Liver (tissue), 9 donors: ENCODE results near the gene LGALS16. TPM values are rescaled to one million over a fixed set of nuclear protein-coding genes. Genes with fewer than 3 reads are reported as not detected.
"Not testable (repeated sequence)": the region's sequence is repeated elsewhere in the genome, so short reads cannot be mapped to it uniquely, and the experiment has no call there.

Experiments
- DNase-seq: peaks from one replicate; pipeline ENCODE4 v3.0.0-alpha.2; 2017; ENCODE audit warnings: low spot score
- H3K27ac ChIP-seq, 2 donors: one replicate each; pipeline ENCODE4 v1.7.0; 2013; ENCODE audit warnings: inconsistent platforms in 2 of 2, low read length in 2 of 2, control low read depth in 1 of 2, low read depth in 1 of 2, mild to moderate bottlenecking in 1 of 2
- H3K27me3 ChIP-seq, 4 donors: one replicate each; pipeline versions ENCODE4 v1.6.1 to v1.7.0; 2013; ENCODE audit warnings: low read length in 3 of 4, inconsistent platforms in 1 of 4, mild to moderate bottlenecking in 1 of 4, moderate library complexity in 1 of 4; ENCODE audit not compliant: control insufficient read depth in 4 of 4, insufficient read depth in 4 of 4
- H3K36me3 ChIP-seq, 4 donors: one replicate each; pipeline versions ENCODE4 v1.6.1 to v1.7.0; 2013; ENCODE audit warnings: low read length in 3 of 4, mild to moderate bottlenecking in 3 of 4, low read depth in 1 of 4, moderate library complexity in 1 of 4; ENCODE audit not compliant: control insufficient read depth in 4 of 4, insufficient read depth in 3 of 4
- H3K4me1 ChIP-seq, 4 donors: one replicate each; pipeline versions ENCODE4 v1.6.1 to v1.7.0; 2013; ENCODE audit warnings: low read length in 3 of 4, mild to moderate bottlenecking in 3 of 4, moderate library complexity in 1 of 4; ENCODE audit not compliant: control insufficient read depth in 4 of 4, insufficient read depth in 4 of 4
- H3K4me3 ChIP-seq, 3 donors: one replicate each; pipeline versions ENCODE4 v1.6.1 to v1.7.0; 2013; ENCODE audit warnings: low read length in 3 of 3, control low read depth in 1 of 3, low read depth in 1 of 3, mild to moderate bottlenecking in 1 of 3
- H3K9ac ChIP-seq, 2 donors: one replicate each; pipeline ENCODE4 v1.7.0; 2013; ENCODE audit warnings: low read length in 2 of 2, mild to moderate bottlenecking in 2 of 2, moderate library complexity in 2 of 2, control low read depth in 1 of 2, low read depth in 1 of 2
- H3K9me3 ChIP-seq, 4 donors: one replicate each; pipeline versions ENCODE4 v1.6.1 to v1.7.0; 2013; ENCODE audit warnings: low read length in 3 of 4; ENCODE audit not compliant: control insufficient read depth in 4 of 4
- GABPA ChIP-seq, 2 donors: IDR thresholded peaks in 1 of 2; conservative IDR thresholded peaks in 1 of 2; 2 replicates each; pipeline ENCODE4 v1.6.1; 2016; ENCODE audit warnings: antibody characterized with exemption in 2 of 2, mild to moderate bottlenecking in 1 of 2, moderate library complexity in 1 of 2
- JUND ChIP-seq, 2 donors: IDR thresholded peaks; 2 replicates each; pipeline ENCODE4 v1.6.1; 2016; ENCODE audit warnings: antibody characterized with exemption in 2 of 2
- RAD21 ChIP-seq, 2 donors: IDR thresholded peaks; 2 replicates each; pipeline ENCODE4 v1.6.1; 2016; ENCODE audit warnings: antibody characterized with exemption in 2 of 2, mild to moderate bottlenecking in 2 of 2
- SP1 ChIP-seq: IDR thresholded peaks from 2 replicates; pipeline ENCODE4 v1.6.1; 2018; ENCODE audit warnings: antibody characterized with exemption, mild to moderate bottlenecking
- TAF1 ChIP-seq: conservative IDR thresholded peaks from 2 replicates; pipeline ENCODE4 v1.6.1; 2016; ENCODE audit warnings: antibody characterized with exemption, mild to moderate bottlenecking
- YY1 ChIP-seq: IDR thresholded peaks from 2 replicates; pipeline ENCODE4 v1.6.1; 2016; ENCODE audit warnings: antibody characterized with exemption, mild to moderate bottlenecking
- WGBS: extraction: QIAGEN DNeasy Blood & Tissue Kit; methylation state at CpG from one replicate; pipeline ENCODE4 v1.1.7; 2013; 5-methylcytosine and 5-hydroxymethylcytosine counted together
- polyA plus RNA-seq, 2 donors: library from polyadenylated mRNA; stranded (reverse) in 1 of 2; unstranded in 1 of 2; fragments of 200-250 nt in 1 of 2; fragments of >200 nt in 1 of 2; fragmentation: Nextera tagmentation in 1 of 2; extraction: Ambion mirVana in 1 of 2; gene quantifications; one replicate each; pipeline versions ENCODE4 v1.2.1 to v1.2.3, GENCODE V29; 2013 to 2015
- total RNA-seq, 2 donors: library from RNA; depleted of rRNA; stranded (reverse); fragments of >200 nt; gene quantifications; one replicate each; pipeline ENCODE4 v1.2.3, GENCODE V29; 2014
- TF ChIP-seq, protein P1 (sequence below): fragments of 150-350 bp; IDR thresholded peaks from 2 replicates; pipeline ENCODE4 v1.5.1; 2017; ENCODE audit warnings: improper control_type of control experiment, low read depth, low read length; ENCODE audit not compliant: missing input control
- TF ChIP-seq, protein P2 (sequence below): IDR thresholded peaks from 2 replicates; pipeline ENCODE4 v1.6.1; 2016; ENCODE audit warnings: antibody characterized with exemption
- TF ChIP-seq, protein P3 (sequence below): IDR thresholded peaks from 2 replicates; pipeline ENCODE4 v1.6.1; 2016; ENCODE audit warnings: antibody characterized with exemption
- donor health status: healthy.
- donor health status: healthy.
- donor health status: healthy.
- donor health status: healthy.
- donor health status: healthy.

Gene LGALS16
- total and polyA plus RNA-seq, 4 donors: not detected

DNA sequence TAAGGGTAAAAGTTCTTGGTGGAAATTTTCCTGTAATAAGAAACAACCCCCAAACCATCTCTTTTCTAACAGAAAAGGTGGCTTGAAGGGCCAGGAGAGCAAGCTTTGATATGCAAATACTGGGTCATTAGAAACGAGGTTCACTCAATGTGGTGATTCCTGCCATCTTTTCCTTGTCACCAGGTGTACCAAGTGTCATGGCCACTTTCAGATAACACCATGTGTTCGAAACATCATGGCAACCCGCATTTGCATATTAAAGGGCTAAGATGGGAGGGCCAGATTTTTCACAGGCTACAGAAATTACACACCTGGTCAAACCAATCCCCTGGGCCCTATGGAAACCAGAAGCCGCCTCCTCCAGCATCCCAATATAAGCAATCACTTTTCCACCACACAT lies 15.3 kb downstream of the LGALS16 start (continued):
- TF ChIP-seq YY1 (no peak), GABPA (IDR thresholded peaks at IDR 0.05 in 1 of 2, conservative IDR thresholded peaks at IDR 0.05 in 1 of 2) (no peak)

DNA sequence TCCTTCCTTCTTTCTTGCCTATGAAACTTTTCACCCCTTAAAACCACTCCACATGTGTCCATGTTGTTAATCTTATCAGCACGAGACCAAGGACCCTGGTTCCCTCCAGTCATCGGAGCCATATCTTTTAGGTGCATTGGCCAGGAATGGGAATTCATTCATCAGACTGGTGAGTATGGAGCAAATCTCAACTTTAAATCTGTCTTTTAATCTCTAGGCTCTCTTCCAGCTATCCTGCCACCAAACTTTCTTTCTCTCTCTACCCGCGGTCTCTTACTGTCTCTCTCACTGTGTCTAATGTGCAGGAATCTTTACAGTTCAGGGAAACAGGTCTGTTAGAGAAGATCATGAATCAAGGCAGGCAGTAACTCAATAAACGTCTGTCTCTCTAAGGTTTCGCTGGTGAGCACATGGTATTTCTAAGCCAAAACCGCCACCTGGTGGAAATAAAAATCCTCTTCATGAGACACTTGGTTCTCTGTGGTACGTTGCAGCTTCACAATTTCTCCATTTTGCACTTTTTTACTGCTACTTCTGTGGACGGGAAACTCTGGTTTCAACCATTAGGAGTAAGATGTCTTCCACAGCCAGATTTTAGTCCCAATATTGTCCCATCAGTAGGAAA lies 16.1 kb downstream of the LGALS16 start:
- WGBS: 7% methylated on average over 9 of the region's 9 CpGs
- TF ChIP-seq, protein P1, sequence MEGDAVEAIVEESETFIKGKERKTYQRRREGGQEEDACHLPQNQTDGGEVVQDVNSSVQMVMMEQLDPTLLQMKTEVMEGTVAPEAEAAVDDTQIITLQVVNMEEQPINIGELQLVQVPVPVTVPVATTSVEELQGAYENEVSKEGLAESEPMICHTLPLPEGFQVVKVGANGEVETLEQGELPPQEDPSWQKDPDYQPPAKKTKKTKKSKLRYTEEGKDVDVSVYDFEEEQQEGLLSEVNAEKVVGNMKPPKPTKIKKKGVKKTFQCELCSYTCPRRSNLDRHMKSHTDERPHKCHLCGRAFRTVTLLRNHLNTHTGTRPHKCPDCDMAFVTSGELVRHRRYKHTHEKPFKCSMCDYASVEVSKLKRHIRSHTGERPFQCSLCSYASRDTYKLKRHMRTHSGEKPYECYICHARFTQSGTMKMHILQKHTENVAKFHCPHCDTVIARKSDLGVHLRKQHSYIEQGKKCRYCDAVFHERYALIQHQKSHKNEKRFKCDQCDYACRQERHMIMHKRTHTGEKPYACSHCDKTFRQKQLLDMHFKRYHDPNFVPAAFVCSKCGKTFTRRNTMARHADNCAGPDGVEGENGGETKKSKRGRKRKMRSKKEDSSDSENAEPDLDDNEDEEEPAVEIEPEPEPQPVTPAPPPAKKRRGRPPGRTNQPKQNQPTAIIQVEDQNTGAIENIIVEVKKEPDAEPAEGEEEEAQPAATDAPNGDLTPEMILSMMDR: peak; percentile 71
- TF ChIP-seq YY1 (no peak), RAD21 (IDR thresholded peaks at IDR 0.05) (peak; percentile 91 to 92), GABPA (IDR thresholded peaks at IDR 0.05 in 1 of 2, conservative IDR thresholded peaks at IDR 0.05 in 1 of 2) (no peak)
- TF ChIP-seq, protein P2, sequence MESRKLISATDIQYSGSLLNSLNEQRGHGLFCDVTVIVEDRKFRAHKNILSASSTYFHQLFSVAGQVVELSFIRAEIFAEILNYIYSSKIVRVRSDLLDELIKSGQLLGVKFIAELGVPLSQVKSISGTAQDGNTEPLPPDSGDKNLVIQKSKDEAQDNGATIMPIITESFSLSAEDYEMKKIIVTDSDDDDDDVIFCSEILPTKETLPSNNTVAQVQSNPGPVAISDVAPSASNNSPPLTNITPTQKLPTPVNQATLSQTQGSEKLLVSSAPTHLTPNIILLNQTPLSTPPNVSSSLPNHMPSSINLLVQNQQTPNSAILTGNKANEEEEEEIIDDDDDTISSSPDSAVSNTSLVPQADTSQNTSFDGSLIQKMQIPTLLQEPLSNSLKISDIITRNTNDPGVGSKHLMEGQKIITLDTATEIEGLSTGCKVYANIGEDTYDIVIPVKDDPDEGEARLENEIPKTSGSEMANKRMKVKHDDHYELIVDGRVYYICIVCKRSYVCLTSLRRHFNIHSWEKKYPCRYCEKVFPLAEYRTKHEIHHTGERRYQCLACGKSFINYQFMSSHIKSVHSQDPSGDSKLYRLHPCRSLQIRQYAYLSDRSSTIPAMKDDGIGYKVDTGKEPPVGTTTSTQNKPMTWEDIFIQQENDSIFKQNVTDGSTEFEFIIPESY: no peak
- no peak overlapping the region for H3K27ac ChIP-seq
- H3K27me3 ChIP-seq: no peaks in the 10 kb centered on the region
- no peaks in the 10 kb centered on the region for H3K4me1 ChIP-seq
- no peak overlapping the region for H3K9ac ChIP-seq
- no peaks in the 10 kb centered on the region for H3K36me3 ChIP-seq
- H3K9me3 ChIP-seq: no peaks in the 10 kb centered on the region
- DNase-seq: no peak
- no peak overlapping the region for H3K4me3 ChIP-seq

DNA sequence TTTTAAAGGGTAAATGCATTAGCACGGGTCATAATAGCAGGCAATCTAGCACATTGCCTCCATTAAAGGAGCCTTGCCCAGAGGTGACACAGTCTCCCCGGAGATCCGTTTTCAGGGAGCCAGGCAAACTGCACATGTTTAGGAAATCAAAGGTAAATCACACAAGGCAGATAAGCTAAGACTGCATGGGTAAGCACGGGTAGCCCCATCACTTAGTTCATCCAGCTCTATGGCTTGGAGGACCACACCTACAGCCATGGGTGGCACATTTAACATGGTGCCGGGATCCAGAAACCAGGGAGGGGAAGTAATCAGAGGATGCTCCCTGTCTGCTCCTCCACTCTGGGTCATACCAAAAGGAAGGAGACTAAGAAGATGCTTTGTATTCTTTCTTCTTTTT lies 16.8 kb downstream of the LGALS16 start:
- Histone ChIP-seq H3K27me3 (no peaks in the 10 kb centered on the region), H3K4me3 (no peak overlapping the region), H3K9ac (no peak overlapping the region), H3K36me3 (no peaks in the 10 kb centered on the region), H3K4me1 (no peaks in the 10 kb centered on the region), H3K27ac (no peak overlapping the region), H3K9me3 (no peaks in the 10 kb centered on the region)
- WGBS: 67% methylated on average over 5 of the region's 5 CpGs
- TF ChIP-seq, protein P3, sequence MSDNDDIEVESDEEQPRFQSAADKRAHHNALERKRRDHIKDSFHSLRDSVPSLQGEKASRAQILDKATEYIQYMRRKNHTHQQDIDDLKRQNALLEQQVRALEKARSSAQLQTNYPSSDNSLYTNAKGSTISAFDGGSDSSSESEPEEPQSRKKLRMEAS: no peak
- TF ChIP-seq SP1: no peak
- no peak for TF ChIP-seq JUND (IDR thresholded peaks at IDR 0.05)
- TF ChIP-seq YY1: no peak
- TF ChIP-seq TAF1: no peak
- DNase-seq: no peak

DNA sequence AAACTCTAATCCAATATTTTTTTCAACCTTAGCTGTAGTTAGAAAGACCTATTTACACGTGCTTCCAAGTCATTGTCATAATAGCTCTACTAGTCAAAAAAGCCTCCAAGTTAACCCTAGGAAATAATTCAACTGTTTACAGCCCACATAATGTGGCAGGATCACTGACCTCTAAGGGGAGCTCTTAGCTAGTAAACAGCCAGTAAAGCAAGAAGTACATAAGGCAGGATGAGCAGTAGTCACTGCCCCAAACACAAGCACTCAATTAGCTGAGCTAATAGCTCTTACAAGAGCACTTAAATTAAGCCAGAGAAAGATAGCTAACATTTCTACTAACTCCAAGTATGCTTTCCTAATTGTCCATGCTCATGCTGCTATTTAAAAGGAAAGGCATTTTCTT lies 18.1 kb downstream of the LGALS16 start:
- H3K4me1 ChIP-seq, H3K9me3 ChIP-seq, H3K36me3 ChIP-seq, H3K27ac ChIP-seq, H3K27me3 ChIP-seq, H3K4me3 ChIP-seq, DNase-seq, H3K9ac ChIP-seq: not testable (repeated sequence)
- WGBS: 25% methylated on average over 1 of the region's 1 CpG
